Astrocyte (in vitro differentiated cells and primary cell): ENCODE results near the gene SRC.

Experiments used
- EZH2 ChIP-seq: IDR thresholded peaks from 2 replicates; pipeline ENCODE4 v1.6.1; 2012; ENCODE audit warnings: mild to moderate bottlenecking, low read length, inconsistent platforms; ENCODE audit not compliant: insufficient read depth
- TF ChIP-seq, protein P1 (sequence below): IDR thresholded peaks from 2 replicates; pipeline ENCODE4 v1.5.1; 2011; ENCODE audit warnings: low read depth, mild to moderate bottlenecking, inconsistent platforms, low read length, moderate library complexity; ENCODE audit not compliant: insufficient read depth

DNA sequence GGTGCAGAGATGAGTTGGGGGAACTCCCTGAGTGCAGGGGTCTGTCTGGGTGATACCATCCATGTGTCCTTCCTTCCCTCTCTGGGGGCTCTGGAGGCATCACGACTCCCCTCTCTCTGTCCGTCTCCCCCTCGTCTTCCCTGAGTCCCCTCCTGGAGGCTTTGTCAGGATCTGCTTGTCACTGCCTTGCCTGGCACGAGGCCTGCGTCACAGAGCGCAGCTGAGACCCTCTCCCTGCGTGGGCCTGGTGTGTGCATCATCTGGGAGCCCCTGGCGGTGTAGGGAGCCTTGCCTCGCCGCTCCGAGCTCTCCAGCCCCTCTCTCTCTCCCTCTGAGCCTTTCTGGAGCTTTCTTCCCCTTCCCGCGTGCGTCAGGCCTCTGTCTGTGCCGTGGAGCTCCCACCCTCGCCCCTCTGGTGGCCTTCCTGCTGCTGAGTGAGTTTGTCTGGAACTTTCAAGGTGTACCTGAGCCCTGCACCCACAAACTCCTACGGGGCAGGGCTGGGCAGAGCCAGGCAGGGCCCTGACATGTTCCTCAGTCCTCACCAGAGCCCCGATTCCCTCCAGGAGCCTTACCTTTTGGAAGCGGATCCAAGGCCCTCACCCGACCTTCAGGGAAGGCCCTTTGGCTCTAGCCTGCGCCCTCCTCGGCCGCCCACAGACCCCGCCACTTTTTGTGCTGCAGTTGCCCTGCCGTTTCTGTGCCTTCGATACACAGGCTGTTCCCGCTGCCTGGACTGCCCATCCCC, 70.3 kb downstream of the SRC start:
- TF ChIP-seq EZH2 = no peak
- TF ChIP-seq, protein P1, sequence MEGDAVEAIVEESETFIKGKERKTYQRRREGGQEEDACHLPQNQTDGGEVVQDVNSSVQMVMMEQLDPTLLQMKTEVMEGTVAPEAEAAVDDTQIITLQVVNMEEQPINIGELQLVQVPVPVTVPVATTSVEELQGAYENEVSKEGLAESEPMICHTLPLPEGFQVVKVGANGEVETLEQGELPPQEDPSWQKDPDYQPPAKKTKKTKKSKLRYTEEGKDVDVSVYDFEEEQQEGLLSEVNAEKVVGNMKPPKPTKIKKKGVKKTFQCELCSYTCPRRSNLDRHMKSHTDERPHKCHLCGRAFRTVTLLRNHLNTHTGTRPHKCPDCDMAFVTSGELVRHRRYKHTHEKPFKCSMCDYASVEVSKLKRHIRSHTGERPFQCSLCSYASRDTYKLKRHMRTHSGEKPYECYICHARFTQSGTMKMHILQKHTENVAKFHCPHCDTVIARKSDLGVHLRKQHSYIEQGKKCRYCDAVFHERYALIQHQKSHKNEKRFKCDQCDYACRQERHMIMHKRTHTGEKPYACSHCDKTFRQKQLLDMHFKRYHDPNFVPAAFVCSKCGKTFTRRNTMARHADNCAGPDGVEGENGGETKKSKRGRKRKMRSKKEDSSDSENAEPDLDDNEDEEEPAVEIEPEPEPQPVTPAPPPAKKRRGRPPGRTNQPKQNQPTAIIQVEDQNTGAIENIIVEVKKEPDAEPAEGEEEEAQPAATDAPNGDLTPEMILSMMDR = no peak
